NCI-H1048 (cell line): ENCODE results near the gene MPZL1.
A peak's percentile ranks its signal among the peaks of the same experiment; 100 is the strongest.
"Not testable (repeated sequence)": the region's sequence is repeated elsewhere in the genome, so short reads cannot be mapped to it uniquely, and the experiment has no call there.

ENCODE experiments used
- DNase-seq: peaks from one replicate; lab custom pipeline; 2025; lab: John Stamatoyannopoulos, UW

The MPZL1 gene

GRCh38 chr1:167781558-167781957, 59.8 kb downstream of the MPZL1 start:
- DNase-seq, result no peak

GRCh38 chr1:167782946-167783345, 61.2 kb downstream of the MPZL1 start:
- DNase-seq, result no peak

- DNase-seq, result no peak
These were observed 63.2 kb downstream of the MPZL1 start for GRCh38 chr1:167784876-167785550.

GRCh38 chr1:167786502-167786901, 64.7 kb downstream of the MPZL1 start:
- DNase-seq, result no peak

- no peak for DNase-seq
These were observed 67.7 kb downstream of the MPZL1 start for GRCh38 chr1:167789501-167789900.

- DNase-seq, result no peak
These were observed 68.3 kb downstream of the MPZL1 start for GRCh38 chr1:167790117-167790516.

- DNase-seq, result no peak
These were observed 69.8 kb downstream of the MPZL1 start for GRCh38 chr1:167791281-167792187.

- no peak for DNase-seq
These were observed 70.4 kb downstream of the MPZL1 start for GRCh38 chr1:167792188-167792565.

- DNase-seq, result no peak
These were observed 72.3 kb downstream of the MPZL1 start for GRCh38 chr1:167794043-167794442.

- DNase-seq, result no peak
These were observed 74.3 kb downstream of the MPZL1 start for GRCh38 chr1:167795810-167796740.

- no peak for DNase-seq
These were observed 75.2 kb downstream of the MPZL1 start for GRCh38 chr1:167797015-167797414.

GRCh38 chr1:167798952-167799351, 77.2 kb downstream of the MPZL1 start:
- no peak for DNase-seq

- DNase-seq, result no peak
These were observed 78.0 kb downstream of the MPZL1 start for GRCh38 chr1:167799747-167800146.

- no peak for DNase-seq
These were observed 78.5 kb downstream of the MPZL1 start for GRCh38 chr1:167800251-167800650.

- DNase-seq, result no peak
These were observed 80.5 kb downstream of the MPZL1 start for GRCh38 chr1:167802235-167802634.

GRCh38 chr1:167803358-167804207, 81.8 kb downstream of the MPZL1 start:
- DNase-seq, result peak; percentile 90

GRCh38 chr1:167805041-167805556, 83.3 kb downstream of the MPZL1 start:
- DNase-seq, result no peak

- DNase-seq, result not testable (repeated sequence)
These were observed 84.5 kb downstream of the MPZL1 start for GRCh38 chr1:167806235-167806634.

- DNase-seq, result not testable (repeated sequence)
These were observed 84.9 kb downstream of the MPZL1 start for GRCh38 chr1:167806676-167807075.

- DNase-seq, result no peak
These were observed 86.3 kb downstream of the MPZL1 start for GRCh38 chr1:167808104-167808503.

- DNase-seq, result no peak
These were observed 86.9 kb downstream of the MPZL1 start for GRCh38 chr1:167808690-167809089.
